ENCODE data around the gene SLC29A1.

The SLC29A1 gene

GRCh38 chr6:44270526-44271405 is 47.4 kb downstream of the SLC29A1 start:
- no peaks in the 10 kb centered on the region for H3K9me3 Mint-ChIP-seq
- no peak overlapping the region for H3K27ac Mint-ChIP-seq
- ATAC-seq = no peak
- peaks cover 5% of the 10 kb centered on the region for H3K36me3 Mint-ChIP-seq
- H3K4me3 Mint-ChIP-seq = peak overlapping the region; percentile 36
- H3K27me3 Mint-ChIP-seq = peaks cover 50% of the 10 kb centered on the region
- peaks cover 42% of the 10 kb centered on the region for H3K4me1 Mint-ChIP-seq

GRCh38 chr6:44271406-44271723 is 48.0 kb downstream of the SLC29A1 start:
- Mint-ChIP-seq H3K27me3 (peaks cover 50% of the 10 kb centered on the region), H3K4me3 (peak overlapping the region; percentile 36), H3K9me3 (no peaks in the 10 kb centered on the region), H3K36me3 (peaks cover 5% of the 10 kb centered on the region), H3K27ac (no peak overlapping the region), H3K4me1 (peaks cover 36% of the 10 kb centered on the region)
- ATAC-seq = no peak

GRCh38 chr6:44271914-44272313 is 48.5 kb downstream of the SLC29A1 start:
- no peak overlapping the region for H3K4me3 Mint-ChIP-seq

GRCh38 chr6:44272529-44272928 is 49.1 kb downstream of the SLC29A1 start:
- ATAC-seq = no peak
- Mint-ChIP-seq H3K4me3 (no peak overlapping the region), H3K9me3 (no peaks in the 10 kb centered on the region), H3K27ac (no peak overlapping the region), H3K4me1 (peaks cover 26% of the 10 kb centered on the region), H3K27me3 (peaks cover 61% of the 10 kb centered on the region), H3K36me3 (peaks cover 5% of the 10 kb centered on the region)

More at GRCh38 chr6:44271914-44272313, 48.5 kb downstream of the SLC29A1 start:
- Mint-ChIP-seq H3K36me3 (peaks cover 5% of the 10 kb centered on the region), H3K27ac (no peak overlapping the region), H3K27me3 (peaks cover 55% of the 10 kb centered on the region), H3K9me3 (no peaks in the 10 kb centered on the region), H3K4me1 (peaks cover 30% of the 10 kb centered on the region)
- no peak for ATAC-seq

GRCh38 chr6:44272999-44273566 is 49.7 kb downstream of the SLC29A1 start:
- H3K4me3 Mint-ChIP-seq = no peak overlapping the region
- ATAC-seq = no peak

GRCh38 chr6:44273617-44274016 is 50.2 kb downstream of the SLC29A1 start:
- ATAC-seq = no peak
- Mint-ChIP-seq H3K27me3 (peaks cover 71% of the 10 kb centered on the region), H3K4me1 (peaks cover 26% of the 10 kb centered on the region), H3K4me3 (no peak overlapping the region), H3K36me3 (peaks cover 5% of the 10 kb centered on the region), H3K9me3 (no peaks in the 10 kb centered on the region), H3K27ac (no peak overlapping the region)

More at GRCh38 chr6:44272999-44273566, 49.7 kb downstream of the SLC29A1 start:
- Mint-ChIP-seq H3K27ac (no peak overlapping the region), H3K9me3 (no peaks in the 10 kb centered on the region), H3K27me3 (peaks cover 66% of the 10 kb centered on the region), H3K36me3 (peaks cover 5% of the 10 kb centered on the region), H3K4me1 (peaks cover 26% of the 10 kb centered on the region)

GRCh38 chr6:44275271-44275748 is 51.9 kb downstream of the SLC29A1 start:
- Mint-ChIP-seq H3K4me1 (peaks cover 11% of the 10 kb centered on the region), H3K36me3 (peaks cover 5% of the 10 kb centered on the region), H3K9me3 (no peaks in the 10 kb centered on the region), H3K27me3 (peaks cover 76% of the 10 kb centered on the region), H3K27ac (no peak overlapping the region), H3K4me3 (no peak overlapping the region)
- no peak for ATAC-seq

GRCh38 chr6:44275749-44276648 is 52.6 kb downstream of the SLC29A1 start:
- Mint-ChIP-seq H3K4me3 (no peak overlapping the region), H3K9me3 (no peaks in the 10 kb centered on the region), H3K27ac (no peak overlapping the region), H3K27me3 (peaks cover 74% of the 10 kb centered on the region), H3K36me3 (peaks cover 5% of the 10 kb centered on the region), H3K4me1 (peaks cover 9% of the 10 kb centered on the region)
- no peak for ATAC-seq

GRCh38 chr6:44276667-44277640 is 53.6 kb downstream of the SLC29A1 start:
- Mint-ChIP-seq H3K9me3 (no peaks in the 10 kb centered on the region), H3K4me1 (no peaks in the 10 kb centered on the region), H3K4me3 (no peak overlapping the region), H3K27ac (no peak overlapping the region), H3K27me3 (peaks cover 65% of the 10 kb centered on the region), H3K36me3 (peaks cover 5% of the 10 kb centered on the region)
- no peak for ATAC-seq

- no peaks in the 10 kb centered on the region for H3K4me1 Mint-ChIP-seq
- H3K27ac Mint-ChIP-seq = no peak overlapping the region
- no peak for ATAC-seq
- H3K9me3 Mint-ChIP-seq = no peaks in the 10 kb centered on the region
- peaks cover 56% of the 10 kb centered on the region for H3K27me3 Mint-ChIP-seq
- H3K4me3 Mint-ChIP-seq = no peak overlapping the region
- peaks cover 5% of the 10 kb centered on the region for H3K36me3 Mint-ChIP-seq
Observed at GRCh38 chr6:44277763-44278162, 54.4 kb downstream of the SLC29A1 start.

GRCh38 chr6:44278315-44278714 is 54.9 kb downstream of the SLC29A1 start:
- no peak for ATAC-seq
- Mint-ChIP-seq H3K9me3 (no peaks in the 10 kb centered on the region), H3K27me3 (peaks cover 56% of the 10 kb centered on the region), H3K27ac (no peak overlapping the region), H3K4me3 (no peak overlapping the region), H3K4me1 (no peaks in the 10 kb centered on the region), H3K36me3 (peaks cover 5% of the 10 kb centered on the region)

- H3K9me3 Mint-ChIP-seq = no peaks in the 10 kb centered on the region
- peaks cover 5% of the 10 kb centered on the region for H3K36me3 Mint-ChIP-seq
- no peak overlapping the region for H3K27ac Mint-ChIP-seq
- H3K4me1 Mint-ChIP-seq = no peaks in the 10 kb centered on the region
- no peak overlapping the region for H3K4me3 Mint-ChIP-seq
- H3K27me3 Mint-ChIP-seq = peaks cover 56% of the 10 kb centered on the region
- ATAC-seq = no peak
Observed at GRCh38 chr6:44278774-44279697, 55.6 kb downstream of the SLC29A1 start.
